ENCODE data around the gene KCNMA1.

GRCh38 chr10:77023396-77023795, 614.2 kb downstream of the KCNMA1 start:
- TF ChIP-seq POLR2AphosphoS5 (IDR thresholded peaks at IDR 0.05), result no peak
- TF ChIP-seq POLR2A (IDR thresholded peaks at IDR 0.05), result no peak
- no peak for TF ChIP-seq CTCF (IDR thresholded peaks at IDR 0.05 in 8 of 11, conservative IDR thresholded peaks at IDR 0.05 in 3 of 11)
